Activated CD8-positive, alpha-beta memory T cell treated with anti-CD3 and anti-CD28 coated beads, Interleukin-2, amount 50 U/mL, for 4 hours (primary cell): ENCODE data around the gene PEX3.
"Not testable (repeated sequence)": the region's sequence is repeated elsewhere in the genome, so short reads cannot be mapped to it uniquely, and the experiment has no call there.

ENCODE experiments used
- DNase-seq: peaks from one replicate; pipeline ENCODE4 v3.0.0-alpha.2; 2020

The PEX3 gene

GRCh38 chr6:143449082-143449713 lies 1.4 kb upstream of the PEX3 start:
- DNase-seq, result no peak

- peak; percentile 22 for DNase-seq
Observed at GRCh38 chr6:143449714-143450452, 722 bp upstream of the PEX3 start.

GRCh38 chr6:143451531-143451930 lies 926 bp downstream of the PEX3 start:
- DNase-seq, result no peak

- DNase-seq, result no peak
Observed at GRCh38 chr6:143457563-143458359, 7.2 kb downstream of the PEX3 start.

- DNase-seq, result no peak
Observed at GRCh38 chr6:143465546-143465945, 14.9 kb downstream of the PEX3 start.

- DNase-seq, result no peak
Observed at GRCh38 chr6:143468026-143468425, 17.4 kb downstream of the PEX3 start.

- DNase-seq, result not testable (repeated sequence)
Observed at GRCh38 chr6:143468823-143469222, 18.2 kb downstream of the PEX3 start.

- no peak for DNase-seq
Observed at GRCh38 chr6:143471822-143472221, 21.2 kb downstream of the PEX3 start.

- DNase-seq, result no peak
Observed at GRCh38 chr6:143476545-143476944, 25.9 kb downstream of the PEX3 start.

- no peak for DNase-seq
Observed at GRCh38 chr6:143478479-143479062, 28.0 kb downstream of the PEX3 start.

- DNase-seq, result no peak
Observed at GRCh38 chr6:143482593-143482992, 32.0 kb downstream of the PEX3 start.

GRCh38 chr6:143485967-143486366 lies 35.4 kb downstream of the PEX3 start:
- no peak for DNase-seq

GRCh38 chr6:143486752-143487151 lies 36.1 kb downstream of the PEX3 start:
- no peak for DNase-seq

- DNase-seq, result no peak
Observed at GRCh38 chr6:143490244-143490643, 39.6 kb downstream of the PEX3 start.

GRCh38 chr6:143490775-143491174 lies 40.2 kb downstream of the PEX3 start:
- no peak for DNase-seq

GRCh38 chr6:143496974-143497373 lies 46.4 kb downstream of the PEX3 start:
- DNase-seq, result no peak

- no peak for DNase-seq
Observed at GRCh38 chr6:143498428-143498827, 47.8 kb downstream of the PEX3 start.

- DNase-seq, result no peak
Observed at GRCh38 chr6:143501851-143502250, 51.2 kb downstream of the PEX3 start.

GRCh38 chr6:143504369-143504768 lies 53.8 kb downstream of the PEX3 start:
- DNase-seq, result no peak

- DNase-seq, result no peak
Observed at GRCh38 chr6:143505111-143505510, 54.5 kb downstream of the PEX3 start.

GRCh38 chr6:143505537-143505936 lies 54.9 kb downstream of the PEX3 start:
- no peak for DNase-seq

- no peak for DNase-seq
Observed at GRCh38 chr6:143506199-143506598, 55.6 kb downstream of the PEX3 start.

GRCh38 chr6:143506620-143507019 lies 56.0 kb downstream of the PEX3 start:
- DNase-seq, result no peak
